SJSA1 (cell line): ENCODE results near the gene PRPS2. TPM values are rescaled to one million over a fixed set of nuclear protein-coding genes. Genes with fewer than 3 reads are reported as not detected.

Experiments
- DNase-seq, 2 experiments: peaks; one replicate each; pipeline ENCODE4 v3.0.0-alpha.2; 2015 to 2020; ENCODE audit warnings: low spot score in 2 of 2, low read depth in 1 of 2
- H3K27ac ChIP-seq: fragments of 250-450 bp; sonication (Bioruptor Pico); 2 replicates; pipeline ENCODE4 v1.5.1; 2020; ENCODE audit warnings: mild to moderate bottlenecking, moderate library complexity
- H3K27me3 ChIP-seq: fragments of 250-450 bp; sonication (Bioruptor Pico); replicated peaks from 2 replicates; pipeline ENCODE4 v1.5.1; 2020; ENCODE audit warnings: mild to moderate bottlenecking, moderate library complexity
- H3K36me3 ChIP-seq: fragments of 250-450 bp; sonication (Bioruptor Pico); 2 replicates; pipeline ENCODE4 v1.5.1; 2020; ENCODE audit warnings: mild to moderate bottlenecking
- H3K4me1 ChIP-seq: fragments of 250-450 bp; sonication (Bioruptor Pico); replicated peaks from 2 replicates; pipeline ENCODE4 v1.6.1; 2021; ENCODE audit warnings: mild to moderate bottlenecking
- H3K4me3 ChIP-seq: fragments of 250-450 bp; sonication (Bioruptor Pico); 2 replicates; pipeline ENCODE4 v1.5.1; 2020; ENCODE audit warnings: mild to moderate bottlenecking
- H3K9me3 ChIP-seq: fragments of 250-450 bp; sonication (Bioruptor Pico); replicated peaks from 2 replicates; pipeline ENCODE4 v1.5.1; 2020; ENCODE audit warnings: mild to moderate bottlenecking
- total RNA-seq: library from RNA; depleted of rRNA; stranded (reverse); fragments of >200 nt; shearing (Covaris generic); gene quantifications from 2 replicates; pipeline ENCODE4 v1.2.3, GENCODE V29; 2014; rRNA removed

PRPS2 gene
- total RNA-seq, 1 experiment from 2014 or later: 79.3 TPM

GRCh38 chrX:12843061-12843667 is 52.0 kb downstream of the PRPS2 start:
- no peaks in the 10 kb centered on the region for H3K36me3 ChIP-seq
- no peaks in the 10 kb centered on the region for H3K27me3 ChIP-seq
- H3K27ac ChIP-seq: no peak overlapping the region
- H3K4me3 ChIP-seq: no peak overlapping the region
- no peaks in the 10 kb centered on the region for H3K4me1 ChIP-seq
- H3K9me3 ChIP-seq: no peaks in the 10 kb centered on the region
- DNase-seq: no peak

DNA sequence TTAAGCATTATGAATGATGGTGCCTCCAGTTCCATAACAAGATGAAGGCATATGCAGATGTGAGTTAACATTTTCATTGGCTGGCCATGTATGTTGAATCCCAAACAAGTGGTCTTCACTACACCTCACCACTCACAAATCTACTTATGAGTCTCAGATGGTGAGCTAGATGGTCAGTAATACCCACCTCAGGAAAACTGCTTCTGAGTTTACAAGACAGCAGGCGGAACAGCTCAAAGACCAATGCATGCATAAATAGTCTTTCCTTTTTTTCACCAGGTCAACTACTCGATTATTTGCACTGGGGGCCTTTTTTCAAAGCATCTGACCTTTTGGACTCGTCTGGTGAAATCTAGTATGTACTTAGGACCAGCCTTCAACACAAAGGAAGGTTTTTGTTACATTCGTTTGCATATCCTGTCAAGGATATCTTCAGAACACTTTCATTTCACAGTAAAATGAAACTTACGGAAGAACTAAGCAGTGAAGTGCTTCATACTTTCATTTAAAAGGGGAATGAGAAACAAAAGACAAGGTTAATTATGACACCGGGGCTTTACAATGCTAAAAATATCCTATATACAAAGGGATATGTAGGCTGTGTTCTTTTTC is 52.6 kb downstream of the PRPS2 start:
- Histone ChIP-seq H3K4me1 (no peaks in the 10 kb centered on the region), H3K4me3 (no peak overlapping the region), H3K36me3 (no peaks in the 10 kb centered on the region), H3K27me3 (no peaks in the 10 kb centered on the region), H3K9me3 (no peaks in the 10 kb centered on the region), H3K27ac (no peak overlapping the region)
- DNase-seq: no peak

DNA sequence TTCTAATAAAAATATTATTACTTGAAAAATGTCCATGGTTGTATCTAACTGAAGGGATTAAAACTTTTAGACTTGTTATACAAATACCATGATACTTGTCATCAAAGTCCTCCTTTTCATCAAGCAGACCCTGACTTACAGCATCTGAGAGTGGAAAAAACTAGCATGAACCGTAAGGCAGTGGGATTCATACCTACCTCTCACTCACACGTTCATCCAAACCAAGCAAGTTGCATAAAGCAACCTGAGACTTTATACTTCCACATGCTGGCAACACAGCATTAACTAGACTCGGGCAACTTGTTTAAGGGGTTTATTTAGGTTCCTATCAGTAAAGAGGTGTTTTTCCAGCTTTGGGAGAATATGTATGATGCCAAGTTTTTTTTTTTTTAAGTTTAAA is 53.1 kb downstream of the PRPS2 start:
- Histone ChIP-seq H3K9me3 (no peaks in the 10 kb centered on the region), H3K36me3 (no peaks in the 10 kb centered on the region), H3K4me1 (no peaks in the 10 kb centered on the region), H3K27ac (no peak overlapping the region), H3K27me3 (no peaks in the 10 kb centered on the region), H3K4me3 (no peak overlapping the region)
- no peak for DNase-seq

DNA sequence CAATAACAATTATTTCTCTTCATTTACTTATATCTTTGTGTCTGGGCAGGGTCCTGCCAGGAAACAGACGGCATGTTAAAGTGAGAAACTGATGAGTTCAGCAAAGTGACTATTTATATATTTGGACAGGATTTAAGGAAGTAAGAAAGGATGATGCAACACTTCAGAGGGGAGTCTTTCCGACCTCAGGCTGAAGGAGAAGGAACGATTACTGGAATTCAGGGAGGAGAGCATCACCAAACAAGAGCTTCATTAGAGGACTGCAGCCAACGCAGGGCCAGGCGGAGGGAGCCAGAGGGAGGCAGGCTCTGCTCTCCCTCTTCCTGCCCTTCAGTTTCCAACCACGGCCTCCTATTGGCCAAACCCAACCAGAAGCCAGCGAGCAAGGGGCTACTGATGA is 74.1 kb downstream of the PRPS2 start:
- no peak overlapping the region for H3K4me3 ChIP-seq
- no peak for DNase-seq
- H3K27me3 ChIP-seq: no peaks in the 10 kb centered on the region
- H3K4me1 ChIP-seq: no peaks in the 10 kb centered on the region
- H3K36me3 ChIP-seq: no peaks in the 10 kb centered on the region
- H3K27ac ChIP-seq: no peak overlapping the region
- no peaks in the 10 kb centered on the region for H3K9me3 ChIP-seq

DNA sequence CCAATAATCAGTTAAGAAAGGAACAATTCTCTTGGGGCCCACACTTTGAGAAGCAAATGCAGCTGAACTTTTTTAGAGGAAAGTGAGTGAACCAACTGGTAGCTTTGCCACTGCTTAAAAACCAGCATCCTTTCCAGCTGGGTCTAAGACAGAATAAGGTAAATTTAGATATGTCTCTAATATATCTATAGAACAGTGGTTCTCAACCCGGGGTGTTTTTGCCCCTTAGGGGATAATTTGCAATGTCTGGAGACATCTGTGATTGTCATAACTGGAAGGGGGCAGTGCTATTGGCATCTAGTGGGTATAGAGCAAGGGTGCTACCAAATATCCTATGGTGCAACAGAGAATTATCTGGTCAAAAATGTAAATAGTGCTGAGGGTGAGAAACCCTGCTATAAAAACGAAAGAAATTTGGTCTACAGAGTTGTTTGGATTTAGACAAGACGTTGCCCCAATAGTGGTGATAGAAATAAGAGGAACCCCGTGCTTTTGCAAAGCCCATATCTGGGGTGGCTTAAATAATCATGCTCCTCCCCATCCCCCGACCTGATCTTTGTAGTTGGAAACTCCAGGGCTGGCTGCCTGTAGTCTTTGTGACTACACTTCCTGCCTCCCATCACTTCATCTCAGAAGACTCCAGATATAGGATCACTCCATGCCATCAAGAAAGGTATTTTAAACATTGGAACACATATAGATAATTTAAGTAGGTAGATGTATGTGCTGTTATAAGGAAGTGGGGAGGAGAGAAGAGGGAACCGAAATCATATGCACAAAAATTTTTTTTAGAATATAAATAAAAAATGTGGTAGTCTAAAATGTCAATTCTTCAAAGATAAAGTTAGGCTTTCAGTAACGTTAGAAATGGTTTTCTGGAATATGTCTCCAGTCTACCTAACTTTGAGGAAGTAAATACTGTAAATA is 75.5 kb downstream of the PRPS2 start, which contains the start of gene TLR7:
Gene TLR7 (plus strand): TSS at position 622 of the 927 bp plus-strand sequence. CDS start 507 bp downstream, outside the sequence.
- Histone ChIP-seq H3K9me3 (no peaks in the 10 kb centered on the region), H3K36me3 (no peaks in the 10 kb centered on the region), H3K27ac (no peak within 1 kb of the TSS), H3K4me1 (no peaks in the 10 kb centered on the region), H3K4me3 (no peak within 1 kb of the TSS), H3K27me3 (no peaks in the 10 kb centered on the region)
- DNase-seq: no peak

- Histone ChIP-seq H3K36me3 (no peaks in the 10 kb centered on the region), H3K27ac (no peak overlapping the region), H3K4me3 (no peak overlapping the region), H3K9me3 (no peaks in the 10 kb centered on the region), H3K4me1 (no peaks in the 10 kb centered on the region), H3K27me3 (no peaks in the 10 kb centered on the region)
- no peak for DNase-seq
These were observed 76.5 kb downstream of the PRPS2 start for GRCh38 chrX:12867685-12868084.

DNA sequence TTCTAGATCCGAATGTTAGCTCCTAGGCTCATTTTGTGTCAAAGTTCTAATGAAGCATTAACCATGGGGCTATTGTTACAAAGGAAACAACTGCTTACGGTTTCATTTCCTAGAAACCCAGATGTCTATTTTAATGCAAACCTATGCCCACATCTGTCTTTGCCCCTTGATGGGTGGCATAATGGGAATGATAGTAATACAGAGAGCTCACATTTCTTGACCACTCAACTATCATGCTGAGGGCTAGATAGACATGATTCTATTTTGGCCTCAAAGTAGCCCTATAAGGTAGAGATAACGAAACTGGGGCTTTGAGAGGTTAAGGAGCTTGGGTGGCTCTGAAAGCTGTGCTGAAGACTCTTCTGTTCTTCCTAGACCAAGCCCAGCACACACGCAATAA is 77.5 kb downstream of the PRPS2 start:
- H3K27me3 ChIP-seq: no peaks in the 10 kb centered on the region
- H3K4me1 ChIP-seq: no peaks in the 10 kb centered on the region
- H3K9me3 ChIP-seq: no peaks in the 10 kb centered on the region
- no peaks in the 10 kb centered on the region for H3K36me3 ChIP-seq
- no peak for DNase-seq
- no peak overlapping the region for H3K4me3 ChIP-seq
- H3K27ac ChIP-seq: no peak overlapping the region

DNA sequence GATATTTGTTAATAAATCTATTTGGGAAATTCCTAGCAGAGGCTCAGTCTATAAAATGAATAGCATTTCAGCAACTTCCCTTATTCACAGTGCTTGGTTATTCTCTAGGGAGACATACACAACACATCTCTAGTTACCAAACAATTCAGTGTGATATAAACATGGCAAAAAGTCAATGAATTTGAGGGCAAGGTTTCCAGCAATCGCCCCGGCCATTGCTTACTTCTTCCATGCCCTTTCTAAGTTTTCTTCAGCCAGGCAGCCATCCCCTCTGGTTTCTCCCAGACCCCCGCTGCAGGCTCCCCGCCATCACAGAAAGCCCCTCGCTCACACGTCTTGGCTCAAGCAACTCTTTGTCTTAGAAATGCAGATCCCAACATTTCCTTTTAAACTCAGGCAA is 80.0 kb downstream of the PRPS2 start:
- no peak for DNase-seq
- Histone ChIP-seq H3K4me1 (no peaks in the 10 kb centered on the region), H3K4me3 (no peak overlapping the region), H3K27ac (no peak overlapping the region), H3K9me3 (no peaks in the 10 kb centered on the region), H3K36me3 (no peaks in the 10 kb centered on the region), H3K27me3 (no peaks in the 10 kb centered on the region)

GRCh38 chrX:12872741-12873140 is 81.5 kb downstream of the PRPS2 start:
- DNase-seq: no peak
- Histone ChIP-seq H3K27me3 (no peaks in the 10 kb centered on the region), H3K27ac (no peak overlapping the region), H3K4me1 (no peaks in the 10 kb centered on the region), H3K36me3 (no peaks in the 10 kb centered on the region), H3K4me3 (no peak overlapping the region), H3K9me3 (no peaks in the 10 kb centered on the region)

Other genes starting within 250 kb of the PRPS2 start
- 0.11 TPM in 1 of 2 replicates, not detected in the other for gene TLR7, start 75.7 kb downstream of the PRPS2 start, total RNA-seq
- not detected in 2 replicates for gene TLR8, start 115.2 kb downstream of the PRPS2 start, total RNA-seq
- 4,755 and 8,566 TPM in 2 replicates for gene TMSB4X, start 183.7 kb downstream of the PRPS2 start, total RNA-seq